H1 (cell line): ENCODE data around the gene GPATCH11. TPM values are rescaled to one million over a fixed set of nuclear protein-coding genes. Genes with fewer than 3 reads are reported as not detected.

Source experiments
- CTCF ChIA-PET: fragments of 300-600 bp; sonication (Branson Sonifier 250); formaldehyde crosslinking; loops from one replicate; lab custom pipeline; 2021; ENCODE audit not compliant: partially characterized antibody; lab: Charles Lee
- POLR2A ChIA-PET: fragments of 300-600 bp; sonication (Branson Sonifier 250); formaldehyde crosslinking; loops from one replicate; lab custom pipeline; 2021; ENCODE audit warnings: inconsistent platforms; ENCODE audit not compliant: partially characterized antibody; lab: Charles Lee
- DNase-seq, 2 experiments: peaks; one replicate each; pipeline versions ENCODE4 v3.0.0 to v3.0.0-alpha.2; 2010 to 2022; ENCODE audit warnings: low spot score in 2 of 2, low read depth in 1 of 2, mixed read lengths in 1 of 2
- FAIRE-seq: peaks from 2 replicates; lab custom pipeline; 2011; peaks lifted over from hg19 to GRCh38; lab: Jason Lieb, UNC
- H2AFZ ChIP-seq: 2 replicates; pipeline ENCODE4 v1.8.1; 2012; ENCODE audit warnings: low read length, inconsistent platforms
- H2AK5ac ChIP-seq: 2 replicates; pipeline ENCODE4 v1.6.1; 2013; ENCODE audit warnings: low read depth, low read length
- H2BK120ac ChIP-seq: replicated peaks from 2 replicates; pipeline ENCODE3; 2013; ENCODE audit warnings: low read depth, low read length, inconsistent platforms
- H2BK12ac ChIP-seq: 2 replicates; pipeline ENCODE4 v1.6.1; 2013; ENCODE audit warnings: low read depth, low read length
- H2BK15ac ChIP-seq: 2 replicates; pipeline ENCODE4 v1.6.1; 2013; ENCODE audit warnings: low read length
- H2BK20ac ChIP-seq: 2 replicates; pipeline ENCODE4 v1.6.1; 2013; ENCODE audit warnings: low read length
- H2BK5ac ChIP-seq: 2 replicates; pipeline ENCODE4 v1.6.1; 2013; ENCODE audit warnings: low read depth, low read length
- H3K14ac ChIP-seq: 2 replicates; pipeline ENCODE4 v1.6.1; 2013; ENCODE audit warnings: inconsistent platforms; ENCODE audit not compliant: insufficient read length
- H3K18ac ChIP-seq: 2 replicates; pipeline ENCODE4 v1.6.1; 2013; ENCODE audit warnings: low read length; ENCODE audit errors: extremely low read depth
- H3K23ac ChIP-seq: 2 replicates; pipeline ENCODE4 v1.6.1; 2013; ENCODE audit warnings: inconsistent platforms; ENCODE audit not compliant: insufficient read length
- H3K23me2 ChIP-seq: 2 replicates; pipeline ENCODE4 v1.6.1; 2013; ENCODE audit warnings: low read depth, low read length
- H3K27ac ChIP-seq: 2 replicates; pipeline ENCODE4 v1.6.1; 2011; ENCODE audit warnings: low read depth, low read length, inconsistent platforms
- H3K27me3 ChIP-seq, 4 experiments: replicated peaks in 1 of 4; 1 replicate in 1 of 4; 2 replicates in 3 of 4; pipeline versions ENCODE4 v1.6.1 to v1.8.1; 2011 to 2013; ENCODE audit warnings: low read length in 3 of 4, mild to moderate bottlenecking in 3 of 4, inconsistent platforms in 2 of 4, mixed read lengths in 2 of 4, moderate library complexity in 1 of 4; ENCODE audit not compliant: control insufficient read depth in 3 of 4, insufficient read depth in 3 of 4; ENCODE audit errors: extremely low read depth in 1 of 4
- H3K36me3 ChIP-seq, 4 experiments: 2 replicates each; pipeline versions ENCODE4 v1.6.1 to v1.8.1; 2011 to 2013; ENCODE audit warnings: mild to moderate bottlenecking in 4 of 4, low read length in 3 of 4, moderate library complexity in 2 of 4, control low read depth in 1 of 4, inconsistent platforms in 1 of 4; ENCODE audit not compliant: insufficient read depth in 4 of 4, control insufficient read depth in 2 of 4
- H3K4ac ChIP-seq: replicated peaks from 2 replicates; pipeline ENCODE3; 2013; ENCODE audit warnings: low read length, low read depth, mixed read lengths, inconsistent platforms; ENCODE audit not compliant: insufficient read length
- H3K4me1 ChIP-seq, 4 experiments: replicated peaks in 1 of 4; 1 replicate in 1 of 4; 2 replicates in 3 of 4; pipeline versions ENCODE4 v1.6.1 to v1.8.1; 2011 to 2013; ENCODE audit warnings: low read length in 3 of 4, inconsistent platforms in 2 of 4, mixed read lengths in 1 of 4; ENCODE audit not compliant: insufficient read depth in 4 of 4, control insufficient read depth in 3 of 4
- H3K4me2 ChIP-seq, 2 experiments: 2 replicates each; pipeline versions ENCODE4 v1.6.1 to v1.8.1; 2011 to 2013; ENCODE audit warnings: low read depth in 2 of 2, low read length in 2 of 2, control low read depth in 1 of 2, inconsistent platforms in 1 of 2, mild to moderate bottlenecking in 1 of 2; ENCODE audit not compliant: insufficient read depth in 1 of 2
- H3K4me3 ChIP-seq, 4 experiments: fragments of 200-600, 300-600 bp in 1 of 4; sonication (generic), shearing (Covaris generic), sonication (Bioruptor Twin) in 1 of 4; 2 replicates each; pipeline versions ENCODE4 v1.5.1 to v1.8.1; 2011 to 2016; ENCODE audit warnings: low read length in 4 of 4, low read depth in 3 of 4, control low read depth in 2 of 4, inconsistent platforms in 2 of 4, mild to moderate bottlenecking in 2 of 4, mixed read lengths in 1 of 4, moderate library complexity in 1 of 4; ENCODE audit not compliant: insufficient read depth in 2 of 4; ENCODE audit errors: extremely low read depth in 1 of 4
- H3K56ac ChIP-seq: replicated peaks from 2 replicates; pipeline ENCODE3; 2013; ENCODE audit warnings: low read depth, mild to moderate bottlenecking, mixed read lengths, low read length, inconsistent platforms; ENCODE audit not compliant: insufficient read length
- H3K79me1 ChIP-seq: 2 replicates; pipeline ENCODE4 v1.6.1; 2013; ENCODE audit warnings: low read depth, low read length, control low read depth
- H3K79me2 ChIP-seq, 2 experiments: 2 replicates each; pipeline versions ENCODE4 v1.6.1 to v1.8.1; 2012 to 2013; ENCODE audit warnings: low read length in 2 of 2, mild to moderate bottlenecking in 2 of 2, inconsistent platforms in 1 of 2; ENCODE audit not compliant: insufficient read depth in 2 of 2, control insufficient read depth in 1 of 2
- H3K9ac ChIP-seq, 4 experiments: replicated peaks in 1 of 4; 1 replicate in 1 of 4; 2 replicates in 3 of 4; pipeline versions ENCODE4 v1.6.1 to v1.8.1; 2011 to 2013; ENCODE audit warnings: low read depth in 3 of 4, low read length in 3 of 4, control low read depth in 2 of 4, mild to moderate bottlenecking in 2 of 4, moderate library complexity in 2 of 4, inconsistent platforms in 1 of 4; ENCODE audit errors: extremely low read depth in 1 of 4
- H3K9me3 ChIP-seq, 2 experiments: 2 replicates each; pipeline versions ENCODE4 v1.6.1 to v1.8.1; 2012 to 2013; ENCODE audit warnings: mild to moderate bottlenecking in 2 of 2, moderate library complexity in 2 of 2, control low read depth in 1 of 2, inconsistent platforms in 1 of 2, low read depth in 1 of 2, low read length in 1 of 2, mixed read lengths in 1 of 2; ENCODE audit not compliant: insufficient read depth in 2 of 2
- H4K20me1 ChIP-seq, 2 experiments: replicated peaks in 1 of 2; 2 replicates each; pipeline versions ENCODE3 to v1.8.1; 2011 to 2013; ENCODE audit warnings: inconsistent platforms in 2 of 2, low read length in 2 of 2, mild to moderate bottlenecking in 1 of 2; ENCODE audit not compliant: insufficient read depth in 2 of 2, control insufficient read depth in 1 of 2
- H4K5ac ChIP-seq: 2 replicates; pipeline ENCODE4 v1.6.1; 2013; ENCODE audit warnings: low read length, low read depth, mixed read lengths, inconsistent platforms; ENCODE audit not compliant: insufficient read length
- H4K8ac ChIP-seq: 2 replicates; pipeline ENCODE4 v1.8.0; 2013; ENCODE audit warnings: mild to moderate bottlenecking, moderate library complexity, low read length, inconsistent platforms; ENCODE audit not compliant: insufficient read depth; ENCODE audit errors: extremely low read depth
- H4K91ac ChIP-seq: replicated peaks from 2 replicates; pipeline ENCODE3; 2013; ENCODE audit warnings: low read length, mixed read lengths, inconsistent platforms; ENCODE audit not compliant: insufficient read length
- BCL11A ChIP-seq, 2 experiments: IDR thresholded peaks; one replicate each; pipeline ENCODE4 v1.6.1; 2011; ENCODE audit warnings: low read depth in 2 of 2, low read length in 2 of 2, mild to moderate bottlenecking in 2 of 2
- CBX8 ChIP-seq: fragments of 300-800, 300-1000 bp; sonication (generic); IDR thresholded peaks from 2 replicates; pipeline ENCODE4 v1.7.1; 2016; ENCODE audit warnings: low read depth, low read length, borderline replicate concordance
- NRF1 ChIP-seq: IDR thresholded peaks from 2 replicates; pipeline ENCODE4 v1.6.1; 2011; ENCODE audit warnings: mild to moderate bottlenecking, low read depth, low read length, improper control_type of control experiment
- SP4 ChIP-seq: IDR thresholded peaks from 2 replicates; pipeline ENCODE4 v1.6.1; 2012; ENCODE audit warnings: low read length, inconsistent platforms
- SRF ChIP-seq: IDR thresholded peaks from 2 replicates; pipeline ENCODE4 v1.6.1; 2011; ENCODE audit warnings: mild to moderate bottlenecking, low read depth, low read length, moderate library complexity
- TEAD4 ChIP-seq: IDR thresholded peaks from 2 replicates; pipeline ENCODE4 v1.6.1; 2012; ENCODE audit warnings: low read depth, low read length, inconsistent platforms, mixed read lengths
- WGBS, 2 experiments: shearing (Covaris generic) in 1 of 2; methylation state at CpG; one replicate each; pipeline versions ENCODE4 v1.1.6 to v1.1.7; 2013 to 2015; ENCODE audit warnings: low lambda C conversion rate in 2 of 2, mixed read lengths in 2 of 2, inconsistent platforms in 1 of 2, low coverage in 1 of 2, missing lambda C conversion rate in 1 of 2; ENCODE audit not compliant: insufficient replicate concordance in 2 of 2, insufficient coverage in 1 of 2, insufficient read length in 1 of 2; ENCODE audit errors: extremely low coverage in 1 of 2, missing lambda C conversion rate in 1 of 2; 5-methylcytosine and 5-hydroxymethylcytosine counted together
- polyA plus RNA-seq, 7 experiments: library from polyadenylated mRNA; depleted of rRNA in 3 of 7; stranded (reverse) in 5 of 7; unstranded in 2 of 7; fragments of >200 nt in 5 of 7; fragments of 200-250 nt in 2 of 7; gene quantifications; 1 replicate in 5 of 7; 2 replicates in 1 of 7; 4 replicates in 1 of 7; pipeline versions ENCODE4 v1.2.1 to v1.2.3, GENCODE V29; 2011 to 2013; ENCODE audit warnings: missing spikeins in 2 of 7, mixed read lengths in 2 of 7
- total RNA-seq: library from RNA; stranded (reverse); fragmentation: NEBNext Ultra II Directional; extraction: Animal tissue kit (Norgen Biotek cat#: 25700); gene quantifications from 2 replicates; pipeline ENCODE4 v1.2.1, GENCODE V29; 2021
- TF ChIP-seq, protein P1 (sequence below): IDR thresholded peaks from 2 replicates; pipeline ENCODE4 v1.6.1; 2012; ENCODE audit warnings: low read length, inconsistent platforms

Gene GPATCH11
- total and polyA plus RNA-seq, 2 of the 8 experiments (the other 6 are each of a cell fraction or from before 2014, with no cell fraction given): 0.60 to 3.4 TPM

DNA sequence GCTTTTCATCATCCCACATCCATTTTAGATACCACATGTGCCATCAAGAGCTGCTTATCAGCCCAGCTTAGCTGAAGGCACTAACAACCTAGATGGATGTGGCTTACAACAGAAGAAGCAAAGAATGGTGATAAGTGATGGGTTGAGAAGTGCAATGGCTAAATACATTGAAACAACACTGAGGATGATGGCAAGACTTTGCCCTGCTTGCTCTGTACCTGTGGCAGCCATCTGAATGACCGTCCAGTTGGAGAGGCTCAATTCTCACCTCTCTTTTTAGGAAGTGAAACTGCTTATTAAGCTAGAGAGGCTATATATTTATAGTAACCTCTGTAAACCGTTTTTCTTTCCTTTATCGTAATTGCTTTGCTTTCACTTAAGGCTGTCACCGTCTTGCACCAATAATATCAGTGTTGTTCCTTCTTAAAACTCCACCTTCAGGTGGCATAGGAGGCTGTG lies 5.7 kb downstream of the GPATCH11 start:
- no peak overlapping the region for H2BK20ac ChIP-seq
- no peak overlapping the region for H4K8ac ChIP-seq
- H2BK120ac ChIP-seq: no peak overlapping the region
- no peak overlapping the region for H4K91ac ChIP-seq
- H3K4ac ChIP-seq: no peak overlapping the region
- H3K27me3 ChIP-seq: no peaks in the 10 kb centered on the region
- H2BK15ac ChIP-seq: no peak overlapping the region
- H3K18ac ChIP-seq: no peak overlapping the region
- no peaks in the 10 kb centered on the region for H3K23me2 ChIP-seq
- no peak overlapping the region for H3K56ac ChIP-seq
- no peak overlapping the region for H3K14ac ChIP-seq
- no peak overlapping the region for H3K23ac ChIP-seq
- no peak overlapping the region for H4K5ac ChIP-seq
- H3K4me2 ChIP-seq: no peak overlapping the region
- no peak overlapping the region for H2BK12ac ChIP-seq
- CTCF ChIA-PET: no interaction called here
- H2AFZ ChIP-seq: no peak overlapping the region
- no peak for FAIRE-seq
- no peaks in the 10 kb centered on the region for H3K79me2 ChIP-seq
- DNase-seq: no peak
- no peaks in the 10 kb centered on the region for H3K9me3 ChIP-seq
- no peak overlapping the region for H2AK5ac ChIP-seq
- no peak overlapping the region for H3K27ac ChIP-seq
- no peaks in the 10 kb centered on the region for H3K79me1 ChIP-seq
- TF ChIP-seq BCL11A (IDR thresholded peaks at IDR 0.05; ENCODE audit: low read depth in 2 of 2, low read length in 2 of 2) (no peak), SP4 (no peak), SRF (no peak), NRF1 (no peak), TEAD4 (no peak), CBX8 (no peak)
- TF ChIP-seq, protein P1, sequence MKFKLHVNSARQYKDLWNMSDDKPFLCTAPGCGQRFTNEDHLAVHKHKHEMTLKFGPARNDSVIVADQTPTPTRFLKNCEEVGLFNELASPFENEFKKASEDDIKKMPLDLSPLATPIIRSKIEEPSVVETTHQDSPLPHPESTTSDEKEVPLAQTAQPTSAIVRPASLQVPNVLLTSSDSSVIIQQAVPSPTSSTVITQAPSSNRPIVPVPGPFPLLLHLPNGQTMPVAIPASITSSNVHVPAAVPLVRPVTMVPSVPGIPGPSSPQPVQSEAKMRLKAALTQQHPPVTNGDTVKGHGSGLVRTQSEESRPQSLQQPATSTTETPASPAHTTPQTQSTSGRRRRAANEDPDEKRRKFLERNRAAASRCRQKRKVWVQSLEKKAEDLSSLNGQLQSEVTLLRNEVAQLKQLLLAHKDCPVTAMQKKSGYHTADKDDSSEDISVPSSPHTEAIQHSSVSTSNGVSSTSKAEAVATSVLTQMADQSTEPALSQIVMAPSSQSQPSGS: no peak
- TF ChIP-seq, all 59 proteins: peak for 0
- H3K4me1 ChIP-seq: peaks cover 0 to under 1% (median 0%) of the 10 kb centered on the region in 4 experiments; a peak in 2 of 7 replicates
- no peak overlapping the region for H3K9ac ChIP-seq
- peaks cover 0 to 1% of the 10 kb centered on the region in 2 experiments for H4K20me1 ChIP-seq
- no peak overlapping the region for H2BK5ac ChIP-seq
- 89% methylated on average over 4 of the region's 4 CpGs; no CpG with 5 or more reads in 1 of the 2 experiments for WGBS, 2 experiments
- peaks cover 0 to 3% (median under 1%) of the 10 kb centered on the region in 4 experiments; a peak in 2 of 8 replicates for H3K36me3 ChIP-seq
- no peak overlapping the region for H3K4me3 ChIP-seq
- POLR2A ChIA-PET: interaction anchor here (0.5 to 1.0 kb wide), 2 partner anchors 12 to 170 kb away, joined by 3 to 7 read pairs; no protein-coding TSS in a partner anchor
